Measurements from ENCODE around the gene SSTR4.
A peak's percentile ranks its signal among the peaks of the same experiment; 100 is the strongest.

SSTR4 gene

DNA sequence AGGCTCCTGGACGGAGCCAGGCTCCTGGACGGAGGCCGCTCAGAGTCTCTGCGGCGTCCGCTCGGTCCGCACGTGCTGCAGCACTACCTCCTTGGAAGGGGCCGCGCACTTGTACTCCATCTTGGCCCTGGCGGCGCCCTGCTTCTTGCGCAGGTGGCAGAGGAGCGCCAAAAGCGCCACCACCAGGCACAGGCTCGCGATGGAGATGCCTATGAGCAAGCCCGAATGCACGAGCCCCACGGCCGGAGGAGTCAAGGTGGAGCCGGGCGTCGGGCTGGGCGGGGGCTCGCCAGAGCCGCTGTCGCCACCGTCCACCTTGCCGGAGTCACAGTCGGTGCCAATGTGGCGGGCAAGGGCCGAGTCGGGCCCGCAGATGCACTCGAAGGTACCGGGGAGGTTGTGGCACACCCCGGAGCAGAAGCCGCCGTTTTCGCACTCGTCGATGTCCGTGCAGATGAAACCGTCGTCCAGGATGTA lies 12.7 kb downstream of the SSTR4 start:
- DNase-seq (ENCODE audit: insufficient read length, low spot score) (no peak), FAIRE-seq (no peak)
- no peak for TF ChIP-seq POLR2A (IDR thresholded peaks at IDR 0.05; ENCODE audit: low read depth, low read length)
- TF ChIP-seq POU2F2 (IDR thresholded peaks at IDR 0.05; ENCODE audit: low read depth, low read length), result no peak
- no peak for TF ChIP-seq SPI1 (IDR thresholded peaks at IDR 0.05; ENCODE audit: low read depth, low read length)
- TF ChIP-seq POLR2AphosphoS5 (IDR thresholded peaks at IDR 0.05; ENCODE audit: low read depth, low read length), result no peak
- no peak for TF ChIP-seq PAX5 (IDR thresholded peaks at IDR 0.05; ENCODE audit: insufficient read depth, low read length, severe bottlenecking)
- no peak for TF ChIP-seq TAF1 (IDR thresholded peaks at IDR 0.05; ENCODE audit: low read depth, low read length)

DNA sequence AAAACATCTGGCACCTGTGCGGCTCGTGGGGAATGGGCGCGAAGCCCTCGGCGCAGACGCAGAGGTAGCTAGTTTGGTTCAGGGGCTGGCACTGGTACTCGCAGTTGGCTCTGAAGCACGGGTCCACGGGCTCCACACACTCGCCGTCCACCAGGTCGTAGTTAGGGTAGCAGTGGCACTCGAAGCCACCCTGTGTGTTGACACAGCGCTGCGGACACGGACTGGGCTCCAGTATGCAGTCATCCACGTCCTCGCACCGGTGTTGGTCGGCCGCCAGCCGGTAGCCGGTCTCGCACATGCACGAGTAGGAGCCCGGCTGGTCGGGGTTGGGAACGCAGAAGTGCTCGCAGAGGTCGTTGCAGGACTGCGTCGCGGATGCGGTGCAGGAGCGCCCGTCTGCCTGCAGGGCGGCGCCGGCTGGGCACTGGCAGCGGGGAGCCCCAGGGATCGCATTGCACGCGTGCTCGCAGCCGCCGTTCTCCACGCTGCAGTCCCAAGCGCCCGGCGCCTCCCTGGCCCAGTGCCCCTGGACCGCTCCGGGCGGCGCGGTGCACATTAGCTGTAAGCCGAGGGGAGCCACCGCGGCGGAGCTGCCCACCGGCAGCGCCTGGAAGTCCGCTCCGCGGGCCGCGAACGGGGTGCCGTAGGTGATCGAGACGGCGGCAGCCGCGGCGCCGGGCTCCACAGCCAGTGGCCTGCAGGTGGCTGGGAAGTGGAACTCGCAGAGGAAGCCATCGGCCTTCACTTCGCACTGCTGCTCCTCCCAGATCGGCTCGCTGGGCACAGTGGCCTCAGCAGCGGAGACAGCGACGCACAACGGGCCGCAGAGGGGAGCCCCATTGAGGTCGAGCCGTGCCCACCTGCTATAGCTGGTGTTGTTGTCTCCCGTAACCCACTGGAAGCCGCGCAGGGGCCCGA lies 13.4 kb downstream of the SSTR4 start:
- no peak for TF ChIP-seq POU2F2 (IDR thresholded peaks at IDR 0.05; ENCODE audit: low read depth, low read length)
- TF ChIP-seq SPI1 (IDR thresholded peaks at IDR 0.05; ENCODE audit: low read depth, low read length), result no peak
- no peak for TF ChIP-seq TAF1 (IDR thresholded peaks at IDR 0.05; ENCODE audit: low read depth, low read length)
- no peak for TF ChIP-seq POLR2AphosphoS5 (IDR thresholded peaks at IDR 0.05; ENCODE audit: low read depth, low read length)
- no peak for TF ChIP-seq POLR2A (IDR thresholded peaks at IDR 0.05; ENCODE audit: low read depth, low read length)
- no peak for TF ChIP-seq PAX5 (IDR thresholded peaks at IDR 0.05; ENCODE audit: insufficient read depth, low read length, severe bottlenecking)
- no peak for FAIRE-seq
- DNase-seq (ENCODE audit: insufficient read length, low spot score), result peak; percentile 36

DNA sequence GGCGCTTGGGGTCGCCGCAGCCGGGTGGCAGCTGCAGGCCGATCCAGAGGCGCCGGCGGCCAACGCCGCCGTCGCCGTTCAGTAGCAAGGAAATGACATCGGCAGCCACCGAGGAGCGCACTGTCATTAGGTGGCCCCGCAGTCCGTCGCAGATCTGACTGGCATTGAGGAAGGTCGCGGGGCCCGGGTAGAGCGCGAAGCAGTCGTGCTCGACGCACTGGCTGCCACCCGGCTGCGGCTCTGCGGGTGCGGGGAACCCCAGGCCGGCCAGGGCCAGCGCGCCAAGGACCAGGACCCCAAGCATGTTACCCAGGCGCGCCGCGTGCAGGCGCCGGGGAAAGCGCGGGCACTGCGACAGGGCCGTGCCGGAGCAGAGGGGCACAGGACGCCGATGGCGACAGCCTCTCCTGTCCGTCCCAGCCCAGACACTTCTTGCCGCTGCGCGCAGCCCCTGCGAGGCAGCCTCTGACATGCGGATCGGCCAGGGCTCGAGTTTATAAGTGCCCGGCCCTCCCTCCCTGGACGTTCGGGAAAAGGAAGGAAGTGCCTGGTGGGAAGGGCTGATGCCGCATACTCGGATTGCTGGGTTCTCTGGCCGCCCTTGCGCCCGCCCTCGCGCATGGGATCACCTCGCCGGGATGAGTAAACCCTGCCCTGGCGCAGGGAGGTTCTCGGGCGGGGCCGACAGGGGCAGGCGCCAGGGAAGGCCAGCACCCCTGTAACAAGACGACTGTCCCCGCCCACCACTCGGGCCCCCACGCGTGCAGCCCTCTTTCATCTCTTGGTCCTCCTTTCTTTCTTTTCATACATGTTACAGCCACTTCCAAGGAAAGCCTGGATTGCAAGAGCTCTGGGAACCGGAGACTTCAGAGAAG lies 14.3 kb downstream of the SSTR4 start, which contains the start of gene THBD:
THBD (minus strand) TSS at position 472 of the 875 bp plus-strand sequence; CDS start at position 304, 168 bp downstream.
- TF ChIP-seq SPI1 (IDR thresholded peaks at IDR 0.05; ENCODE audit: low read depth, low read length), result no peak
- no peak for TF ChIP-seq POLR2AphosphoS5 (IDR thresholded peaks at IDR 0.05; ENCODE audit: low read depth, low read length)
- no peak for TF ChIP-seq PAX5 (IDR thresholded peaks at IDR 0.05; ENCODE audit: insufficient read depth, low read length, severe bottlenecking)
- no peak for TF ChIP-seq TAF1 (IDR thresholded peaks at IDR 0.05; ENCODE audit: low read depth, low read length)
- TF ChIP-seq POLR2A (IDR thresholded peaks at IDR 0.05; ENCODE audit: low read depth, low read length), result no peak
- no peak for TF ChIP-seq POU2F2 (IDR thresholded peaks at IDR 0.05; ENCODE audit: low read depth, low read length)
- no peak for FAIRE-seq
- no peak for DNase-seq (ENCODE audit: insufficient read length, low spot score)

DNA sequence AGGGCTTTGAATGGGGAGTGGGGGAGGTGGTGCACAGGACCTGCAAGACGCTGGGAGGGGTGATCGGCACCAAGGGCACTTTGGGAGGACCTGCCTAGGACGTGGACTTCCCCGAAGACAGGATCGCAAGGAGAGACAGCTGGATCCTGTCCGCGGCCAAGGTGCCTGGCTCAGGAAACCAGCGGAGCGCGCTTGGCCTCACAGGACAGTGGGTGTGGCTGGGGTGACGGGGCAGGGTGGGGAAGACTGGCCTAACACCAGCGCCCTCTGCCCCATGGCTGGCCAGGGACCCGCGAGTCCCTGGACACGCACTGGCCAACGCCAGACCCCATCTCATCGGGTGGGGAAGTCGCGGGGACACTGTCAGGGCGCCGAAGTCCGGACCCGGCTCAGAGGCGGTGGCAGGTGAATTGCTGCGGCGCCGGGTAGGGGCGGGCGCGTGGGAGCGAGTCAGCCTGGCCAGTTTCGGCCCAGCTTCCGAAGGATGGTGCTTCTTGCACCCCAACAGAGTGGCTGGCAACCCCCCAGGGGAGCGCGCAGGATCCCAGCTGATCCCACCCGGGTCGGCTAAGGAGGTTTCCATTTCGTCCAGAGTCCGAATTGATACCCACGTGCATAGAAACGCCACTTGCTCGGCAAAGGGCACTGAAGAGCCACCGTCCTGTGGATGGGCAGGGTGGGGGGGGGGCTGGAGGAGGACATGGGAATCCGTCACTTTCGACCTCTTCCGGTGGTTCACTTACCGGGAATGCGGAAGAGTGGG lies 15.1 kb downstream of the SSTR4 start:
- TF ChIP-seq TAF1 (IDR thresholded peaks at IDR 0.05; ENCODE audit: low read depth, low read length), result no peak
- TF ChIP-seq POU2F2 (IDR thresholded peaks at IDR 0.05; ENCODE audit: low read depth, low read length), result no peak
- TF ChIP-seq PAX5 (IDR thresholded peaks at IDR 0.05; ENCODE audit: insufficient read depth, low read length, severe bottlenecking), result no peak
- TF ChIP-seq POLR2AphosphoS5 (IDR thresholded peaks at IDR 0.05; ENCODE audit: low read depth, low read length), result no peak
- TF ChIP-seq SPI1 (IDR thresholded peaks at IDR 0.05; ENCODE audit: low read depth, low read length), result no peak
- TF ChIP-seq POLR2A (IDR thresholded peaks at IDR 0.05; ENCODE audit: low read depth, low read length), result no peak
- FAIRE-seq, result no peak
- no peak for DNase-seq (ENCODE audit: insufficient read length, low spot score)

DNA sequence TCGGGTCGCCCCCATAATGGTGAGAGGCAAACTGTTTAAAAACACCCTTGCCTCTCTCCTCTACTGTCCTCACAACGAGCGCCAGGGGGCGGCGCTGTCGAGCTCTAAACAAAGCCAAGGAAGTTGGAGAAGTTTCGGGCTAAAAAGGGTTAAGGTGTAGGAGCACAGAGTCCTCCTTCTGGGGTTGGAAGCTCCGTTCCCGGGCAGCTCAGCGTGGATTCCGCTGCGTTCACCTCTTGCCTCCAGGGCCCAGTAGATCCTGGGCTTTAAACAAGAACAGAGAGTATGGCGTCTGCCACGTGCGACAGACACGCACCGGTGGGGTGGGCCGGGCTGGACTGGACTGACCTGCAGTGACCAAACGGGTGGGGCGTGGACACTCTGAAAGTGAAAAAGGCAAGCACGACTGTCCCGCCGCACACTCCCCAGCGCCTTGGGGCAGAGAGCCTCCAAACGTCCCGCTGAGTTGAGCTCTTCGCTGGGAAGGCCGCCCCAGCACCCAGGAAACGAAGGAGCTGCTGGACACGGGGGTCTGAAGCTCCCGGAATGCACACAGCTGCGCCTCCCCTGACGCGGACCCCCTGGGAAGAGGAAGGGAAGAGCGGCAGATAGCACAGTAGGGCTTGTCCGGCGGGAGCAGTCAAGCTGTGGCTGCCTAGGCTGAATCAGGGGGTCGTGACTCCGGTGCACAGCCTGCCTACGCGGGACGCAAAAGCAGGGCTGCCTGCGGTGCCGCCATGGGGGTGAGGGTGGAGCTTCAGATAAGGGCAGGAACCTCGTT lies 15.9 kb downstream of the SSTR4 start:
- no peak for TF ChIP-seq POLR2AphosphoS5 (IDR thresholded peaks at IDR 0.05; ENCODE audit: low read depth, low read length)
- TF ChIP-seq PAX5 (IDR thresholded peaks at IDR 0.05; ENCODE audit: insufficient read depth, low read length, severe bottlenecking), result no peak
- TF ChIP-seq TAF1 (IDR thresholded peaks at IDR 0.05; ENCODE audit: low read depth, low read length), result no peak
- no peak for TF ChIP-seq POLR2A (IDR thresholded peaks at IDR 0.05; ENCODE audit: low read depth, low read length)
- TF ChIP-seq SPI1 (IDR thresholded peaks at IDR 0.05; ENCODE audit: low read depth, low read length), result no peak
- no peak for TF ChIP-seq POU2F2 (IDR thresholded peaks at IDR 0.05; ENCODE audit: low read depth, low read length)
- DNase-seq (ENCODE audit: insufficient read length, low spot score) (peak; percentile 35), FAIRE-seq (no peak)

DNA sequence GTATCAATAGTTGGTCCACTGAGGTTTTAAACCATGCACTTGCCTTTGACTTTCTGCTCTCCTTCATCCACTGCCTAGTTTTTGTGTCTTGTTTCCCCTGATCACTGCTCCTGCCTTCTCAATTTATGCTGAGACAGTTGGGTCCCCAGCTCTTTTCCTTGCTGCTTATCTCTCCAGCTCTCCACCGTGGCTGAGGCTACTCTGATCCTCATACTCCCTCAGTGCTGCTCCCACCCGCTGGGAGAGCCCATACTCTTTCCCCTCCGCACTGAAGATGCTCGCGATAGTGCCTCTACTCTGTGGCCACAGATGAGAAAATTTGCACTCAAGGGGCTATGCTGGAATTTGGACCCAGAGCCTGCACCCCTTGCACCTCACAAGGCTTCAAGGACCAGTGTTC lies 17.8 kb downstream of the SSTR4 start:
- FAIRE-seq, result no peak
- DNase-seq (ENCODE audit: insufficient read length, low spot score), result no peak

DNA sequence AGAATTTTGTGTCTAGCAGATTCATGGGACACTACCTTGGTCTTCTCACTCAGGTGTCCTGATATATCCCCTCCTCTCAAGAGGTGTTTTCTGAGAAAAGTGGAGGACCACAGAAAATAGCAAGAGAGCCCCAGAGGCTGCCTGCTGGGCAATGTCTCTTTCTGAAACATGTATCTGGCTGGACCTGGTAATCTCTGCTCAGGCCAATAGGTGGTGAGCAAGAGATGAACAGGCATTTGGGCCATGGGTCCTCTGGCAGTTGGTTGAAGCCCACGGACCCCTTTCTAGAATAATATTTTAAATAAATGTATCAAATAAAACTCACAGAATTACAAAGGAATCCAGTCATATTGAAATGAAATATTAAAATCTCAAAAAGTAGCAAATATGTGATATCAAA lies 23.1 kb downstream of the SSTR4 start:
- FAIRE-seq (no peak), DNase-seq (ENCODE audit: insufficient read length, low spot score) (no peak)
- TF ChIP-seq SPI1 (IDR thresholded peaks at IDR 0.05; ENCODE audit: low read depth, low read length) (no peak), TAF1 (IDR thresholded peaks at IDR 0.05; ENCODE audit: low read depth, low read length) (no peak), POLR2A (IDR thresholded peaks at IDR 0.05; ENCODE audit: low read depth, low read length) (no peak)

More for the DNA sequence above, 17.8 kb downstream of the SSTR4 start:
- TF ChIP-seq TAF1 (IDR thresholded peaks at IDR 0.05; ENCODE audit: low read depth, low read length) (no peak), POLR2AphosphoS5 (IDR thresholded peaks at IDR 0.05; ENCODE audit: low read depth, low read length) (no peak), PAX5 (IDR thresholded peaks at IDR 0.05; ENCODE audit: insufficient read depth, low read length, severe bottlenecking) (no peak), POU2F2 (IDR thresholded peaks at IDR 0.05; ENCODE audit: low read depth, low read length) (no peak), POLR2A (IDR thresholded peaks at IDR 0.05; ENCODE audit: low read depth, low read length) (no peak), SPI1 (IDR thresholded peaks at IDR 0.05; ENCODE audit: low read depth, low read length) (no peak)

DNA sequence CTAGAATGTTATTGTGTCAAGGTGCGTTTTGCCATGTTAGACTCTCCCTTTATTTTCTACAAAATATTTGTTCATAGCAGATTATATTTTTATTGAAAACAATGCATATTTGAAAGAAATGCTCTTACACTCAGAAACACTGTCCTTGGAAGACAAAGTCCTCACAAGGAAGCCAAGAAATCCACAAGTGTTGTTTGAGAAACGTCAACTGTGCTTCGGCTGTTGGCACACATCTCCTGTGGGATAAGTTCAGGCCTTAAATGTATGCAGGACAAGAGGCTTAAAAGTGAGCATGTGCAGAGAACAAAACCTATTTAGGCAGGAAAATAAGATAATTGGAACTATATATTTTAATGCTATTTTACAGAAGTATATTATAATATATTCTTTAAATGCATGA lies 23.9 kb downstream of the SSTR4 start:
- FAIRE-seq (no peak), DNase-seq (ENCODE audit: insufficient read length, low spot score) (no peak)
- TF ChIP-seq POLR2A (IDR thresholded peaks at IDR 0.05; ENCODE audit: low read depth, low read length), result no peak
- no peak for TF ChIP-seq POLR2AphosphoS5 (IDR thresholded peaks at IDR 0.05; ENCODE audit: low read depth, low read length)
- TF ChIP-seq SPI1 (IDR thresholded peaks at IDR 0.05; ENCODE audit: low read depth, low read length), result no peak
- no peak for TF ChIP-seq TAF1 (IDR thresholded peaks at IDR 0.05; ENCODE audit: low read depth, low read length)
- TF ChIP-seq PAX5 (IDR thresholded peaks at IDR 0.05; ENCODE audit: insufficient read depth, low read length, severe bottlenecking), result no peak
- no peak for TF ChIP-seq POU2F2 (IDR thresholded peaks at IDR 0.05; ENCODE audit: low read depth, low read length)
